ENCODE data around the gene FBXO8.
"Not testable (repeated sequence)": the region's sequence is repeated elsewhere in the genome, so short reads cannot be mapped to it uniquely, and the experiment has no call there.

FBXO8 gene

GRCh38 chr4:174282836-174283506 is 496 bp downstream of the FBXO8 start:
- DNase-seq: peak; percentile 26

DNA sequence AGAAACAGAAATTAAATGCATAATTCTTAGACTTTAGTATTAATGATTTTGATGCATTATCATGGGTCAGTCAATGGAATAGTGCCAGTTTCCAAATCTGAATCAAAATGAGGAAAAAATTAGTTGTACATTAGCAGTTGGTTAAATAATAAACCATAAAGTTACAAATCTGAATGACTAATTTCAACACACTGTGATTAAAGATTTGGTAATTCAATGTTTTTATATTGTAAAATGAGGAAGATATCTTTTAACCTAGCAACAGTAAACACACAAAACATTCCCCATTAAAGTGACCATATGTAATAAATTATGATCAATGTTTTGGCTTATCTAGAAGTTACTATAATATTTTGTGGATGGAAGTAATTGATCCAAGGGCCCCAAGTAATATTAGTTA is 1.6 kb downstream of the FBXO8 start:
- DNase-seq: no peak

DNA sequence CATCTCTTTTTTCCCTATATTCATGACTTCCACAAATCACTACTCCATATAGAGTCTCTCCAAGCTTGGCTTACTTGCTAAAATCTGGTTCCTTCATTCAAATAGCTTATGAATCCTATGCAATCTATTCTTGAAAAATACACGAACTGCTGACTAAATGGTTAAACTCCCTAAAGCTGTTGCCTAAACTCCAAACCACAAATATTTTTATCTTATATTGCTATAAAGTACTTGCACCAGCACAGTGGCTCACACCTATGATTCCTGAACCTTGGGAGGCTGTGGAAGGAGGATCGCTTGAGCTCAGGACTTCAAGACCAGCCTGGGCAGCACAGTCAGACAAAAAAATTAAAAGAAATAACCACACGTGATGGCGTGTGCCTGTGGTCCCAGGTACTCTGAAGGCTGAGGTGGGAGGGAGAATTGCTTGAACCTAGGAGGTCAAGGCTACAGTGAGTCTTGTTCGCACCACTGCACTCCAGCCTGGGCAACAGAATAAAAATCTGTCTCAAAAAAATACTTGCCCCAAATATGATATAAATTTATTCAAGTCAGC is 2.2 kb downstream of the FBXO8 start:
- no peak for DNase-seq

DNA sequence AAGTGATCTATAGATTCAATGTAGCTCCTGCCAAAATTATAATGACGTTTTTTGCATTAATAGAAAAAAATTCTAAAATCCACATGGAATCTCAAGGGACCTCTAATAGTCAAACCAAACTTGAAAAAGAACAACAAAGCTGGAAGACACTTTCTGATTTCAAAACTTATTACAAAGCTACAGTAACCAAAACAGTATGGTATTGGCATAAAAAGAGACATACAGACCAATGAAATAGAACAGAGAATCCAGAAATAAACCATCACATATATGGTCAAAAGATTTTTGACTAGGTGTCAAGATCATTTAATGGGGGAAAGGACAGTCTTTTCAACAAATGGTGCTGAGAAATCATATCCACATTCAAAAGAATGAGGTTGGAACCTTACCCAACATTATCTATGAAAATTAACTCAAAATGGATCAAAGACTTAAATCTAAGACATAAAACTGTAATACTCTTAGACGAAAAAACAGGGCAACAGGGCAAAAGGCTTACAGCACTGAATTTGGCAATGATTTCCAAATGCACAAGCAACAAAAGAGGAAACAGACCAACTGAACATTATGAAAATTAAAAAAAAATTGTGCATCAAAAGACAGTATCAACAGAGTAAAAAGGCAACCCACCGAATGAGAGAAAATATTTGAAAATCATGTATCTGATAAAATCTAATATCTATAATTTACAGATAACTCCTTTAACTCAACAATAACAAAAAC is 3.9 kb downstream of the FBXO8 start:
- no peak for DNase-seq

DNA sequence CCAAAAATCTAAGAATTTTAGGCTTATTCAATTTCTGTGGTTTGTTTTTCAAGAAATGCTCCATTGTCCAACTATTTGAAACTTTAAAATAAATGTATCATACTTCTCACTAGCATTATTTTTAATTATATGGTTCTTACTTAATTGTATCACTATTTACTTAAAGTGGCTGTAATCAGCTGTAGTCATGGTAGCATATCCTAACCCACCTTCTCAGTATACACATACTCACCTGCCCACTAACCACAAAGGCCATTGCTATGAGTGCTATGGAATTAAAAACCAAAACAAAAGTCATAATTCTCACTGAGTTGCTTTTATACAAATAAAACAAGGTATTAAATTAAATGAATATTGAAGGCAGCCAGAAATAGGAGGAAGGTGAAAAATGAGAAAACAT is 5.0 kb downstream of the FBXO8 start:
- DNase-seq: no peak

GRCh38 chr4:174277433-174277832 is 6.0 kb downstream of the FBXO8 start:
- no peak for DNase-seq

GRCh38 chr4:174275101-174275500 is 8.4 kb downstream of the FBXO8 start:
- no peak for DNase-seq

GRCh38 chr4:174274436-174274835 is 9.0 kb downstream of the FBXO8 start:
- DNase-seq: no peak

GRCh38 chr4:174273930-174274329 is 9.5 kb downstream of the FBXO8 start:
- no peak for DNase-seq

- DNase-seq: no peak
Measured at GRCh38 chr4:174266416-174266815, 17.1 kb downstream of the FBXO8 start.

GRCh38 chr4:174265916-174266315 is 17.6 kb downstream of the FBXO8 start:
- DNase-seq: no peak

GRCh38 chr4:174263445-174263736 is 20.1 kb downstream of the FBXO8 start:
- no peak for DNase-seq

DNA sequence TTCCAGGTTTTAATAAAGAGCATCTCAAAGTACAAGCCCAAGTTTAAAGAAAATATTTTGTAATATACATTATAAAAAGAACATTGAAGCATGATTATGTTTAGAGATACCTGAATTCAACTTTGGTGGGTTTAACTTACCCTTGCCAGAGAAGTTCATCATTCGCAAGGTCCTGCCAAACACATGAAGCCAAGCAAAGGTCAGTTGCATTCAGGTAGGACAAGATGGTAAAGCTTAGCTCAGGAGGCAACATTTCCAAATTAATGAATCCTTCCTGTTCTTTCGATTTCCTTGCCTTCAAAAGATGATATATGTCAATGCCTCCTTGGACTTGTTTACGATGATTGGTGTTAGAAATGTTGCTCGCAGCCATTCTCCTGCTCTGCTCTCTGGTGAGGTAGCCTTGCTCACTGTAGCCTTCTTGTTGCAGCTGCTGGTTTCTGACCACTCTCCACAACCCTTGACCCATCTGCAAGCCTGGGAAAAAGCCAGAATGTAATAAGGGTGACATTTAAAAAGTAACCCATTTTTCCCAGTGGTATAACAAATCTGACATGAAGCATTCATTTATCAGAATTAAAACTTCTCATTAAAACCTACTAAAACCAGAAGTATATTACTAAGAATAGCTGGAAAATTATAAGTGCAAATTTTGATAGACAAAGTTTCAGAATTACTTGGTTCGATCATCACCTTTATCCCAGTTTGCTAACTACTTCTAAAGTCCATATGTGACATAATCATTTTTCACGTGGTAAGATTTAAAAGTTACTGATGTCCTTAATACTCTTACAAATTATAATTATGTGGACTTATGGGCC is 20.6 kb downstream of the FBXO8 start:
- DNase-seq: no peak

DNA sequence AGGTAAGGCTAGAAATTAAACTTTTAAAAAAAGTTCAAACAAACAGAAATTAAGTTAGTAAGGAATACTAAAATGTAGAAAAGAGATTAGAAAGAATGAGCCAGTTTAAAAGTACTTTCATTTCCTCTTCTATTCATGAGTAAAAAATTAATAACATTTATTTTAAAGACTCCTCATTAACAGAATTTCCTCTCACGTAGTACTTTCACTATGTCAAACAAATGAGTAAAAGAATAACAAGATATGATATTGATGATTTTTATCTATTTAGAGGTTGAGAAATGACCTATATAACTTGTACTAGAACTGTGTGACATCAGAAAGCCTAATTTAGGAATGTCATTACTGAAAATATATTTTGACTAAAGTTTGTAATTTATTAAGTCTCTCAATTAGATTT is 22.0 kb downstream of the FBXO8 start:
- not testable (repeated sequence) for DNase-seq

- no peak for DNase-seq
Measured at GRCh38 chr4:174260099-174260498, 23.4 kb downstream of the FBXO8 start.

GRCh38 chr4:174259580-174259979 is 23.9 kb downstream of the FBXO8 start:
- DNase-seq: no peak

DNA sequence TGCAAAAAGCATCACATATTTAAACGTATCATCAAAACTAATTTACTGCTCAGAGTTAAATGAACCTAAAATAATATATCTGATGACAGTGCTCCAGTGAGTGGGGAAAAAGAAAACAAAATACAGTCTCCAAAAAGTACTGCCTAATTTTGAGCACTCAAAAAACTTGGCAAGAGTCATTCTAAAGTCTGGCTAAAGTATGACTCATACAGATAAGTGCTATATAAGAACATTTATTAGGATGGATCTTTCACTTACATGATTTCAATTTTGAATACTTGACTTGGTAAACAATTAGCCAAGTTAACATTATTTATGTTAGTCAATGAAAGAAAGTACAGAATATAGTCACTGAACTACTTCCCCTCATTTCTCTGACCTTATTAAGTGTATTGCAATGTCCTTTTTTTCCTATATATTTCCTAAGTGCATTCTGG is 27.2 kb downstream of the FBXO8 start:
- no peak for DNase-seq

GRCh38 chr4:174255786-174256185 is 27.7 kb downstream of the FBXO8 start:
- DNase-seq: no peak

DNA sequence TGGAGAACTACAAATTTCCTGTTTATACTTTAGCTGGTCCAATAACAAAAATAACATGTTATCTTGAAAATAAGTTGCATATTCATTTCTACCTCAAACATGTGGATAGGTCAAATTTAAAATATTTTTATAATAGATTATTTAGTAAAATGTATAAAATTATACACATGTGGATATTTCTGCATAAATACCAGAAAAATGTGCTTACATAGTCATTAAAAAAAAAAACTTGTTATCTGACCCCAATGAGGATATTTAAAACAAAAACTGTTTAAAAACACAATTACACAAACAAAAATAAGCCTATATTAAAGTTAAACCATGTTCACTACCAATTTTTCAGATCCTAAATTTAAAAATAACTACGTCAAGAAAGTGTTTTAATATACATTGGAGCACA is 28.1 kb downstream of the FBXO8 start:
- DNase-seq: no peak

DNA sequence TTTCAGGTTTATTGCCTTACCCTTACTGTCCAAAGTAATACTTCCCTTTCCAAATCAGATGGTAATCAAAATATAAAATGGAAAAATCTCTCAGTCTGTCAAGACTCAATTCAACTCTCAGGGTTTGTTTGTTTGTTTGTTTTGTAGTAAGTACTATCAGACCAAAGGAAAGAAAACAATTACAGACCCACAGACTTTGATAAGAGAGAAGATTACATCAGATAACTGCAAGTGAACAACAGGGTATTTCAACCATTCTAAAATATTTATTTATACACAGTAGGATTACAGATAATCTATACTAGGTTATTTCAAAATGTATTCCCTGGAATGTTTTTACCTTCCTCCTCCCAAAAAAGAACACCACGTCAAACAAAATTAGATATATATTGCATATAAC is 28.9 kb downstream of the FBXO8 start:
- DNase-seq: no peak

GRCh38 chr4:174252412-174252811 is 31.1 kb downstream of the FBXO8 start:
- no peak for DNase-seq

- no peak for DNase-seq
Measured at GRCh38 chr4:174248407-174248806, 35.1 kb downstream of the FBXO8 start.

- no peak for DNase-seq
Measured at GRCh38 chr4:174245714-174246113, 37.8 kb downstream of the FBXO8 start.

- no peak for DNase-seq
Measured at GRCh38 chr4:174244441-174244840, 39.0 kb downstream of the FBXO8 start.
